HK-2 (cell line): ENCODE results near the gene ISYNA1.

Experiments used
- DNase-seq: peaks from one replicate; pipeline ENCODE4 v3.0.0-alpha.2; 2018; ENCODE audit not compliant: unreplicated experiment

The ISYNA1 gene

DNA sequence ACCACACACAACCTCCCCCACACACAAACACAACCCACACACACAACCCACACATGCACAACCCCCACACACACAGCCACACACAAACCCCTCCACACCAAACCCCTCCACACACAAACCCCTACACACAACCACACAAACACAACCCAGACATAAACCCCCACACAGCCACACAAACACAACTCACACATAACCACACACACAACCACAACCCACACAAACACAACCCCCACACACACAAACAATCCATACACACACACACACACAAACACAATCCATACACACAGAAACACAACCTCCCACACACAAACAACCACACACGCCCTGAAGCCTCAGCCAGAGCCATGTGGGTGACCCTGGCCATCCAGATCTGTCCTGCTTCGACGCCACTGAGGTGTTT lies 30.0 kb upstream of the ISYNA1 start:
- no peak for DNase-seq

- DNase-seq: no peak
Observed at GRCh38 chr19:18466354-18466753, 28.4 kb upstream of the ISYNA1 start.

DNA sequence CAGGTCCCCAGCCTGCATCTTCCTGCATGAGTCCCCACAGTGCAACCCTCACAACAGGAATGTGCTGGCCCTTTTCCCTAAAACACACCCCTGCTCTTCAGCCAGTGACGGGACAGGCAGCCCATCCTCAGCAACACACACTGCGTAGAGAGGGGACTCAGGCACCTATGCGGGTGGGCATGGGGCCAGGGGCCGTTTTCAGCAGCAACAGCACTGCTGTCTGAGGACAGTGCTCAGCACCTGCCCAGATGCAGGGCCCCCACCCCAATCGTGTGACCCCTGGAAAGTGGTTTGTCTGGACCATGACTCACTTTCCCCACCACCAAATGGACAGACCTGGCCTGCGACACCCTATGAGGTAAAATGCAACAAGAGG lies 28.0 kb upstream of the ISYNA1 start:
- no peak for DNase-seq

DNA sequence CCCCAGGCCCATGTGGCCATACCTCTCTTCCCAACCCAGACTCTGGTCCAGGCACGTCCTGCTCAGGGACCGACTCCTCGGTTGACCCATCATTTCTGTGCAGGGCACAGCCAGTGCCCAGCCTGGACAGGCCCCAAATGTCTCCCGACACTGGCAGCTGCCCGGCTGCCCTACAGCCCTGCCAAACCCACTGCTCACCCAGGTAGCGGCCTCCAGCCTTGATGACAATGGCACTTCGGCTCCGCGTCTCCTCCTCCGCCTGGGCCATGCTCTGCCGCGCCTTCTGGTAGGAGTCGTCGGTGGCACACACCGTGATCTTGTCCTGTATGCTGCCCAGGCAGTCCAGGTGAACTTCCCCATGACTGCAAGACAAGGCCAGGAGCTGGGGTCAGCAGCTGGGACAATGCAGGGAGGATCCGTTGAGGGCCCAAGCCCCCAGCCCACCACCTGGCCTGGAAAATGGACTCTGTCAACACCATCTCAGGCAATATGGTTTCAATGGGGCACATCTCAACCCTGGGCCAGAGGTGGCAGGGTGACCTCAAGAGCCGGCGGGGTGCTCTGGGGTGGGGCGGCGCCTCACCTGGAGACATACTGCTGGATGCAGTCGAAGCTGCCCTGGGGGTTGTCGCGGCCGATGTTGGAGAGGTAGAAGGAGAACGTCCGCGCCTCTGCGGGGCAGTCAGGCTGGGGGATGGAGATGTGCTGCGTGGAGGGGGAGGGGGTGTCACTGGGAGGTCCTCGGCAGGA lies 27.5 kb upstream of the ISYNA1 start:
- no peak for DNase-seq

DNA sequence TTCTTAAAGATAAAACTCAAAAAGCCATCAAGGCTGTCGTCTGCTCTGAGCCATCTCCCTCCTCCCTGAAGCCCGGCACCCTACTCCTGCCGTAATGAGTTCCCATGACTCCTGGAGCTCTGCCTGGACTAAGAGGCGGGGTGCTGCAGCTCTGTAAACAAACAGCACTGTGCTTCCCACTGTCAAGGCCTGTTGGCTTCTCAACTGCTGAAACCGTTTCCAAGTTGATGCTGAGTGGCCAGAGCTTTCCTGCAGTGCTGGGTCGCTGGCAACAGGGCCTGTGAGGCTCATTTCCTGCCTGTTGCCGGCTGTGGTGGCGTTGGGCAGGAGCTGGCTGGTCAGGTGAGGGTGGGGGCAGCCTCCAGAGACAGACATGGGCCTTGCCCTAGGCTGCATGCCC lies 26.7 kb upstream of the ISYNA1 start:
- no peak for DNase-seq

DNA sequence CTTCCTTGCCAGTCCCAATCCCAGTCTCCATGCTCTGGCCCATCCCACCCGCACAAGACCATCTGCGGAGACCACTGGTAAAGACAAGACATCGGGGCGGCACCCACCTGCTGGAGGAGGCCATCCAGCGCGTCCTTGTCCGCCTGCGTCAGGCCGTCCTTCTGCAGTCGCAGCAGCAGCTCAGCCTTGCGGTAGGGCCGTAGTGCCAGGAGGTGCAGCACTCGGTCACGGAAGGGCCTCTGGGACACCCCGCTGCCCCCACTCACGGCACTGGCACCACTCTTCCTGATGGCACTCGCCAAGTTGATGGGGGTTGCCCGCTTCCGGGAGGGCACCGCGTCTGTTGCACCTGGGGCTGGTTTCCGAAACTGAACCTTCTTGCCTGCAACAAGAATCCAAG lies 23.5 kb upstream of the ISYNA1 start:
- no peak for DNase-seq

GRCh38 chr19:18460900-18461299 lies 23.0 kb upstream of the ISYNA1 start:
- no peak for DNase-seq

DNA sequence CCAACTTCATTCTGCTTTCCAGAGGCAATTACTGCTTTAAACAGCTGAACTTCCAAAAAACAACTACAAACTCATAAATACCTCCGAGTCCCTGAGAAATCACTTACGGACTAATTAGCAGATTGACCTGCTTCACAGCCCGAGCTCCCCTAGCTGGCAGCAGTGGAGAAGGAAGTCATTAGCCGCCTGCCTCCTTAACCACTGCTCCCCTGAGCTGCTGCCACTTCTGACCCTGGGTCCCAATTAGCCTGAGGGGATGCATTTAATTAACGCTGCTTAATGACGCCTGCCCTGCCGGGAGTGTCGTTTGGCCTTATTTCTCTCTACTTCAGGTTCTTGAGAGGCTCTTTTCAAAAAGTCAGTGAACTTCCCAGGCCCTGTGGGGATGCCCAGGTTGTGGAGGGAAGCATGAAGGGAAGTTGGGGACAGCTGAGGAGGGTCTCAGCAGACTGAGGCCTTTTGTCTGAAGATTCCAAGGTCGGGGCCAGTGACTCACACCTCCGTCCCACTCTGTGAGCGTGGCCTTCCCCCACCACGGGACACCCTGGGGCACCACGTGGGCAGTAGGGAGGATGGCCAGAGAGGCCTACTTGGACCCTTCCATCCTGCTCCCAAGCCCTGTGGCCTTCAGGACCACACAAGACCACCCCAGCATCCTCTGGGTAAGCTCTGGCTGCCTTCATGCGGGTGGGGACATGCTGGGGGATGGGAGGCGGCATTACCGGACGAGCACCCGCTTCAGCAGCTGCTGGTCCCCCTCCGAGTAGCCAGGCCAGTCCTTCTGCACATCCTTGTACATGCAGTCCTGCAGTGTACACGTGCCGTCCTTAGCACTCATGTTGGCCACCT lies 19.8 kb upstream of the ISYNA1 start:
- no peak for DNase-seq

GRCh38 chr19:18456974-18457373 lies 19.0 kb upstream of the ISYNA1 start:
- DNase-seq: no peak

- no peak for DNase-seq
Observed at GRCh38 chr19:18456279-18456678, 18.3 kb upstream of the ISYNA1 start.

DNA sequence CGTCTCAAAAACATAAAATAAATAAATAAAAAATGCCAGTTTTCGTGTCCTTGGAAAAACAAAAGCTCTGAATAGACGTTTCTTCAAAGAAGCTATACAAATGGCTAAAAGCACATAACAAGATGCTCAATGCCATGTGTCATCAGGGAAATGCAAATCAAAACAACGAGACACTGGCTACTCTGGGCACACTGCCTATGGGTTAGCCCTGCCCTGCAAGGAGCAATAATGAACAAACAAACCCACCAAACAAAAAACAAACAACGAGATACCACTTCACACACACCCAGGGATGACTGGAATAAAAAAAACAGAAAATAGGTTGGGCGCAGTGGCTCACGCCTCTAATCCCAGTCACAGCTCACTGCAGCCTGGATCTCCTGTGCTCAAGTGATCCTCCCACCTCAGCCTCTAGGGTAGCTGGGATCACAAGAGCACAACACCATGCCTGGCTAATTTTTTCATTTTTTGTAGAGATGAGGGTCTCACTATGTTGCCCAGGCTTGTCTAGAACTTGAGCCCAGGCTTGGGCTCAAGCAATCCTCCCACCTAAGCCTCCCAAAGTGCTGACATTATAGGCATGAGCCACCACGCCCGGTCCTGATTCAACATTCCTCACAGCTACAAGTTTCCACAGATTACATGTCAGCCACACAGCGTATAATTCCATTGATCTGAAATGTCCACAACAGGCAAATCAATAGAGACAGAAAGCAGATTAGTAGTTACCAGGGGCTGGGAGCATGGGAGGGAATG lies 15.5 kb upstream of the ISYNA1 start:
- DNase-seq: no peak

DNA sequence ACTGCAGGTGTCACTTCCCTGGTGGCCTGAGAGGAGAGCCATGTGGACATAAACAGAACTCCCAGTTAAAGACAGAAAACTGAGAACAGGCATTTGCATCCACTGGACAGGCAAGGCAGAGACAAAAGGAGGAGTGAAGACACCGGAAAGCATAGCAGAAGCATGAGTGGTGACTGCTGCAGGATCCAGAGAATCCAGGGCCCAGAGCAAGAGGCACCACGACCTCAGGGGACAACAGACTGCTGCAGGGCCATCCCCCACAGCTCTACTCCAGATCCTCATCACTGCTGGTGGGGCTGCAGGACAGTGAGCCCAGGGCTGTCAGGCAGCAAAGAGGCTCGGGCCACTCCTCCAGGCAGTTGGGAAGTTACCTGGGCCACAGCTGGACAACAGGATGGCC lies 14.5 kb upstream of the ISYNA1 start:
- DNase-seq: no peak

- DNase-seq: peak; percentile 93
Observed at GRCh38 chr19:18450931-18451836, 13.3 kb upstream of the ISYNA1 start.

- DNase-seq: no peak
Observed at GRCh38 chr19:18450021-18450930, 12.3 kb upstream of the ISYNA1 start.

DNA sequence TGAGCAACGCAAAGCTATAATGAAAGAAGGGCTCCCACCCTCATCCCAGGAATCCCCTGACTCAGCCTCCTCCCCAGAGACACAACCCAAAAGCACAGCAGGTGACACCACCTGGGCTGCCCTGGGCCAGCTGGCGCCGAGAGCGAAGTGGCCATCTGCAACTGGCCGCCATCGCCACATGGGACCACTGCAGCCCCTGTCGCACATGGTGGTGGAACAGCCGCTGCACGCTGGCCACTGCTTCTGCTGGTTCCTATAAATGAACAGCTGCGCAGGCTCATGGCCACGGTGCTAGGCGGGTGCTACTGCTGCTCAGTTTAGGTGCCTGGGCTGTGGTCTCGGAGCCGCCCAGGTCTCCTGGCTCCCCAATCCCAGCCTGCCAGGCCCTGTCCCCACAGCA lies 11.6 kb upstream of the ISYNA1 start:
- DNase-seq: no peak

DNA sequence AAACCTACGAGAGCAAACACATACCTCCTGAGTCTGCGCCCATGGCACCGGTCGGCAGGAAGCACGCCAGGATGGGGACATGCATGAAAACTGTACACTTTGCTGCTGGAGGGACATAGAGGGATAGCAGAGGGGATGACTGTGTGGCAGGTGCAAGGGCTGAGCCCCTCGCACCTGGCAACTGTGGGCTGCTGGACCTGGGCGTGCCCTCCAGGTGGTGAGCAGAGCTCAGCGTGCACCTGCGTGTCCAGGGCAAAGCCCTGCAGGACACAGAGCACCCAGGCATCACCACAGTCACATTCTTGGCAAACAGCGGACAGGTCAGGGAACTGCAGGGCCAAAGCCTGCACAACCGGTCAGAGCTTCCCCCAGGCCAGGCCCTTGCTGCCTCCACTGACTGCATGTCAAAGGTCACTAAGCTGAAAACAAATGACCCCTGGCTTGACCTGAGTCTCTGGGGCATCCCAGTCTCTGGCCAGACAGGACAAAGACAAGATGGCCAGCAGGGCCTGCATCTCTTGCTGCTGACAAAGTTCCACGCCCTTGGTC lies 9.0 kb upstream of the ISYNA1 start:
- DNase-seq: no peak

GRCh38 chr19:18446145-18446810 lies 8.3 kb upstream of the ISYNA1 start:
- no peak for DNase-seq

DNA sequence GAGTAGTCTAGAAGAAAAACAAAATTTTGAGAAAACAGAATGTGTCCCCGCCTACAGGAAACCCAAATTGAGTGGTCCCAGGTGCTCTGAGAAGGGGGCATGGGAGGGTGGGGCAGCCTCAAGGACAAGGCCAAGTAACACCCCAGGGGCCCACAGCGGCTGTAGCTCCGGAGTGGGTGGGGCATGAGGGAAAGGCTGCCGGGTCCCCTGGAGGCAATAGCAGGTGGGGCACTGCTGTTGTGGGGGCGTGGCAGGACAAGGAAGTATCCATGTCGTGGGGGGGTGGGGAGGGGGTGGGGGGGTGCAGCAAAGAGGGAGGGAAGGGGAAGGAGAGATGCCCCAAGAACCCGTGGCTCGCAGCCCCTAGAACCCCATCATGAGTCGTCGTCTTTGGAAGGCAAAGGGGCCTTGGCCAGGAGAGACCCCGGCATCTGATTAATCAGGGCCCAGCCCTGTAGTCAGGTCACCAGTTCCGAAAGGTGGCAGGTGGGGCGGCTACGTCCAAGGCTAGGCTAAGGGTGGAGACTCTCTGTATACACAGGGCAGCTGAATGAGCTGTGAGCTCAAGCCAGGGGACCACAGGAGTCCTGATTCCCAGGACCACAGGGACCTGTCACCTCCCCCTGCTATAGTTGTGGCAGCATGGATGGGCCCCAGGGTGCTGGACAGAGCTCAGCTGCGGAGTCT lies 7.5 kb upstream of the ISYNA1 start:
- DNase-seq: no peak

GRCh38 chr19:18444513-18444912 lies 6.6 kb upstream of the ISYNA1 start:
- DNase-seq: no peak
